Effector memory CD4-positive, alpha-beta T cell (primary cell): Measurements from ENCODE around the gene USP17L26.
"Not testable (repeated sequence)": the region's sequence is repeated elsewhere in the genome, so short reads cannot be mapped to it uniquely, and the experiment has no call there.

Source experiments
- DNase-seq, 3 donors: peaks; one replicate each; pipeline ENCODE4 v3.0.0-alpha.2; 2020
- H3K27ac ChIP-seq: 2 replicates; pipeline ENCODE4 v1.7.0; 2013; ENCODE audit warnings: mild to moderate bottlenecking, low read length, moderate library complexity; ENCODE audit not compliant: insufficient read depth, poor library complexity, severe bottlenecking
- H3K27me3 ChIP-seq: replicated peaks from 2 replicates; pipeline ENCODE4 v1.7.0; 2013; ENCODE audit warnings: mild to moderate bottlenecking, low read length; ENCODE audit not compliant: insufficient read depth, control insufficient read depth, poor library complexity, severe bottlenecking
- H3K36me3 ChIP-seq: 2 replicates; pipeline ENCODE4 v1.7.0; 2013; ENCODE audit warnings: mild to moderate bottlenecking, low read length, moderate library complexity; ENCODE audit not compliant: control insufficient read depth, insufficient read depth
- H3K4me1 ChIP-seq: 2 replicates; pipeline ENCODE4 v1.7.0; 2013; ENCODE audit warnings: low read length, mild to moderate bottlenecking; ENCODE audit not compliant: control insufficient read depth, insufficient read depth, poor library complexity, severe bottlenecking
- H3K4me3 ChIP-seq: 2 replicates; pipeline ENCODE4 v1.7.0; 2013; ENCODE audit warnings: low read length, low read depth, mild to moderate bottlenecking; ENCODE audit not compliant: insufficient read depth, poor library complexity, severe bottlenecking
- H3K9me3 ChIP-seq: 2 replicates; pipeline ENCODE4 v1.7.0; 2013; ENCODE audit warnings: mild to moderate bottlenecking, low read length, moderate library complexity; ENCODE audit not compliant: control insufficient read depth
- total RNA-seq, 3 donors: gene quantifications; one replicate each; lab custom pipeline; 2026; lab: John Stamatoyannopoulos, UW

Gene USP17L26, protein sequence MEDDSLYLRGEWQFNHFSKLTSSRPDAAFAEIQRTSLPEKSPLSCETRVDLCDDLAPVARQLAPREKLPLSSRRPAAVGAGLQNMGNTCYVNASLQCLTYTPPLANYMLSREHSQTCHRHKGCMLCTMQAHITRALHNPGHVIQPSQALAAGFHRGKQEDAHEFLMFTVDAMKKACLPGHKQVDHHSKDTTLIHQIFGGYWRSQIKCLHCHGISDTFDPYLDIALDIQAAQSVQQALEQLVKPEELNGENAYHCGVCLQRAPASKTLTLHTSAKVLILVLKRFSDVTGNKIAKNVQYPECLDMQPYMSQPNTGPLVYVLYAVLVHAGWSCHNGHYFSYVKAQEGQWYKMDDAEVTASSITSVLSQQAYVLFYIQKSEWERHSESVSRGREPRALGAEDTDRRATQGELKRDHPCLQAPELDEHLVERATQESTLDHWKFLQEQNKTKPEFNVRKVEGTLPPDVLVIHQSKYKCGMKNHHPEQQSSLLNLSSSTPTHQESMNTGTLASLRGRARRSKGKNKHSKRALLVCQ
- total RNA-seq, result 0 reads per million in 3 donors

DNA sequence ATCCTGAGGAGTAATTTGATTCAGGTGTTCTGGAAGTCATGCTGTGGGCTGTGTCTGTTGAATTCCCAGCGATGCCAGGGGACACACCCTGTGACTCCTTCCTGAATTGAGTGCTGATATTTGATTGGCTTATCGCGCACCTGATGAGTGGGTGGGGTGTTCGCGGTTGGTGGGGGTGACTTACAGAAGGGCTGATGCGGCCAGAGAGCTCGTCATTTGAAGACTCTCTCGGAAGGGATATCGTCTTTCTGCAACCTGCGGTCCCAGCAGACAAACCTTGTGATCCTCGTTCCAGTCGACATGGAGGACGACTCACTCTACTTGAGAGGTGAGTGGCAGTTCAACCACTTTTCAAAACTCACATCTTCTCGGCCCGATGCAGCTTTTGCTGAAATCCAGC is at the start of gene USP17L26:
Gene USP17L26 (plus strand): TSS at position 301 of the 400 bp plus-strand sequence. CDS start 0 bp downstream, at position 301.
- H3K4me1 ChIP-seq, H3K36me3 ChIP-seq, DNase-seq, H3K27me3 ChIP-seq, H3K4me3 ChIP-seq, H3K27ac ChIP-seq, H3K9me3 ChIP-seq: not testable (repeated sequence)

DNA sequence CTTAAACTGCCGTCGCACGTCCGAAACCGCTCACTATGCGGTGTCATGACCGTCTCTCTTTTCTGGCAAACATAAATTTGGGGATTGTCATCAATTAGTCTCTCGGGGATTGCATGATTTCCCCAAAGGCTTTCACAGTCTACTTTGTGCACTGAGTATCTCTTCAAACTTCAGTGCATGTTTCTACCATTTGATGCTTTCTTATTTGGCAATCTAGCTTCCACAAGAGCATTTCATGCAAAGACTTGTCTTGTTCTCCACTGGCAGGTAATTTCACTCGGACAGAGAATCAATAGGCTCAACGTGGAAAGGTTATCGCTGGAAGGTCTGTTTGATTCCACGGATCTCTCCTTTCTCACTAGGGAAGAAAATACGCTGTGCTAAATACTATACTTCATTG is 10.3 kb upstream of the USP17L26 start:
- not testable (repeated sequence) for H3K27ac ChIP-seq, DNase-seq

DNA sequence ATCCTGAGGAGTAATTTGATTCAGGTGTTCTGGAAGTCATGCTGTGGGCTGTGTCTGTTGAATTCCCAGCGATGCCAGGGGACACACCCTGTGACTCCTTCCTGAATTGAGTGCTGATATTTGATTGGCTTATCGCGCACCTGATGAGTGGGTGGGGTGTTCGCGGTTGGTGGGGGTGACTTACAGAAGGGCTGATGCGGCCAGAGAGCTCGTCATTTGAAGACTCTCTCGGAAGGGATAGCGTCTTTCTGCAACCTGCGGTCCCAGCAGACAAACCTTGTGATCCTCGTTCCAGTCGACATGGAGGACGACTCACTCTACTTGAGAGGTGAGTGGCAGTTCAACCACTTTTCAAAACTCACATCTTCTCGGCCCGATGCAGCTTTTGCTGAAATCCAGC is 9.6 kb upstream of the USP17L26 start, which contains the start of gene USP17L24:
Gene USP17L24 (plus strand): TSS at position 301 of the 400 bp plus-strand sequence. CDS start 0 bp downstream, at position 301.
- not testable (repeated sequence) for H3K27me3 ChIP-seq, H3K36me3 ChIP-seq, DNase-seq, H3K4me1 ChIP-seq, H3K4me3 ChIP-seq, H3K27ac ChIP-seq, H3K9me3 ChIP-seq

More for the DNA sequence above, 10.3 kb upstream of the USP17L26 start:
- not testable (repeated sequence) for H3K9me3 ChIP-seq, H3K4me3 ChIP-seq, H3K4me1 ChIP-seq, H3K36me3 ChIP-seq, H3K27me3 ChIP-seq

DNA sequence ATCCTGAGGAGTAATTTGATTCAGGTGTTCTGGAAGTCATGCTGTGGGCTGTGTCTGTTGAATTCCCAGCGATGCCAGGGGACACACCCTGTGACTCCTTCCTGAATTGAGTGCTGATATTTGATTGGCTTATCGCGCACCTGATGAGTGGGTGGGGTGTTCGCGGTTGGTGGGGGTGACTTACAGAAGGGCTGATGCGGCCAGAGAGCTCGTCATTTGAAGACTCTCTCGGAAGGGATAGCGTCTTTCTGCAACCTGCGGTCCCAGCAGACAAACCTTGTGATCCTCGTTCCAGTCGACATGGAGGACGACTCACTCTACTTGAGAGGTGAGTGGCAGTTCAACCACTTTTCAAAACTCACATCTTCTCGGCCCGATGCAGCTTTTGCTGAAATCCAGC is 4.8 kb upstream of the USP17L26 start, which contains the start of gene USP17L25:
Gene USP17L25 (plus strand): TSS at position 301 of the 400 bp plus-strand sequence. CDS start 0 bp downstream, at position 301.
- DNase-seq, H3K27ac ChIP-seq, H3K4me3 ChIP-seq, H3K27me3 ChIP-seq, H3K9me3 ChIP-seq, H3K36me3 ChIP-seq, H3K4me1 ChIP-seq: not testable (repeated sequence)

DNA sequence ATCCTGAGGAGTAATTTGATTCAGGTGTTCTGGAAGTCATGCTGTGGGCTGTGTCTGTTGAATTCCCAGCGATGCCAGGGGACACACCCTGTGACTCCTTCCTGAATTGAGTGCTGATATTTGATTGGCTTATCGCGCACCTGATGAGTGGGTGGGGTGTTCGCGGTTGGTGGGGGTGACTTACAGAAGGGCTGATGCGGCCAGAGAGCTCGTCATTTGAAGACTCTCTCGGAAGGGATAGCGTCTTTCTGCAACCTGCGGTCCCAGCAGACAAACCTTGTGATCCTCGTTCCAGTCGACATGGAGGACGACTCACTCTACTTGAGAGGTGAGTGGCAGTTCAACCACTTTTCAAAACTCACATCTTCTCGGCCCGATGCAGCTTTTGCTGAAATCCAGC is 4.6 kb downstream of the USP17L26 start, which contains the start of gene USP17L5:
Gene USP17L5 (plus strand): TSS at position 301 of the 400 bp plus-strand sequence. CDS start 0 bp downstream, at position 301.
- DNase-seq, result not testable (repeated sequence)

DNA sequence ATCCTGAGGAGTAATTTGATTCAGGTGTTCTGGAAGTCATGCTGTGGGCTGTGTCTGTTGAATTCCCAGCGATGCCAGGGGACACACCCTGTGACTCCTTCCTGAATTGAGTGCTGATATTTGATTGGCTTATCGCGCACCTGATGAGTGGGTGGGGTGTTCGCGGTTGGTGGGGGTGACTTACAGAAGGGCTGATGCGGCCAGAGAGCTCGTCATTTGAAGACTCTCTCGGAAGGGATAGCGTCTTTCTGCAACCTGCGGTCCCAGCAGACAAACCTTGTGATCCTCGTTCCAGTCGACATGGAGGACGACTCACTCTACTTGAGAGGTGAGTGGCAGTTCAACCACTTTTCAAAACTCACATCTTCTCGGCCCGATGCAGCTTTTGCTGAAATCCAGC is 9.4 kb downstream of the USP17L26 start, which contains the start of gene USP17L27:
Gene USP17L27 (plus strand): TSS at position 301 of the 400 bp plus-strand sequence. CDS start 0 bp downstream, at position 301.
- not testable (repeated sequence) for H3K9me3 ChIP-seq, H3K36me3 ChIP-seq, DNase-seq, H3K4me3 ChIP-seq, H3K27me3 ChIP-seq, H3K4me1 ChIP-seq, H3K27ac ChIP-seq

More for the DNA sequence above, 4.6 kb downstream of the USP17L26 start, which contains the start of gene USP17L5:
- H3K27me3 ChIP-seq, H3K9me3 ChIP-seq, H3K27ac ChIP-seq, H3K36me3 ChIP-seq, H3K4me1 ChIP-seq, H3K4me3 ChIP-seq: not testable (repeated sequence)

DNA sequence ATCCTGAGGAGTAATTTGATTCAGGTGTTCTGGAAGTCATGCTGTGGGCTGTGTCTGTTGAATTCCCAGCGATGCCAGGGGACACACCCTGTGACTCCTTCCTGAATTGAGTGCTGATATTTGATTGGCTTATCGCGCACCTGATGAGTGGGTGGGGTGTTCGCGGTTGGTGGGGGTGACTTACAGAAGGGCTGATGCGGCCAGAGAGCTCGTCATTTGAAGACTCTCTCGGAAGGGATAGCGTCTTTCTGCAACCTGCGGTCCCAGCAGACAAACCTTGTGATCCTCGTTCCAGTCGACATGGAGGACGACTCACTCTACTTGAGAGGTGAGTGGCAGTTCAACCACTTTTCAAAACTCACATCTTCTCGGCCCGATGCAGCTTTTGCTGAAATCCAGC is 14.1 kb downstream of the USP17L26 start, which contains the start of gene USP17L28:
Gene USP17L28 (plus strand): TSS at position 301 of the 400 bp plus-strand sequence. CDS start 0 bp downstream, at position 301.
- not testable (repeated sequence) for H3K4me1 ChIP-seq, H3K36me3 ChIP-seq, H3K27me3 ChIP-seq, DNase-seq, H3K4me3 ChIP-seq, H3K27ac ChIP-seq, H3K9me3 ChIP-seq

DNA sequence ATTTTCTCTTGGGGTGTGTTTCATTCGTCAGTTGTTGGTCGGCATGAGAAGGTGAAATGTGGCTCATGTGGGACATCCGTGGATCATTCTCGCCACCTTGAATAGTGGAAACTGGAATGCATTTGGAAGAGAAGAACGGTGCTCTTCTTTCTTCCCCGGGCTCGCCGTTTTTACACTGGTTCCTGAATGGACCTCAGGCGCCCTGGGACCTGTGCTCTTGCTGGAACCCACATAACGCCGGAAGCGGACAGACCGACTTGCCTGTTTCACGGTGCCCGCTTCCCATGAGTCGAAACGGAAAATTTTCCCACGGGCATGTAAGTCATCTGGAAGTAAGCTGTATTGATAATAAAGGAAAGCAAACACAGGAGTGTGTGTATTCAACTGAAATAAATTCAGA is 16.4 kb downstream of the USP17L26 start:
- not testable (repeated sequence) for H3K27me3 ChIP-seq, DNase-seq, H3K4me1 ChIP-seq, H3K27ac ChIP-seq, H3K9me3 ChIP-seq, H3K4me3 ChIP-seq, H3K36me3 ChIP-seq

DNA sequence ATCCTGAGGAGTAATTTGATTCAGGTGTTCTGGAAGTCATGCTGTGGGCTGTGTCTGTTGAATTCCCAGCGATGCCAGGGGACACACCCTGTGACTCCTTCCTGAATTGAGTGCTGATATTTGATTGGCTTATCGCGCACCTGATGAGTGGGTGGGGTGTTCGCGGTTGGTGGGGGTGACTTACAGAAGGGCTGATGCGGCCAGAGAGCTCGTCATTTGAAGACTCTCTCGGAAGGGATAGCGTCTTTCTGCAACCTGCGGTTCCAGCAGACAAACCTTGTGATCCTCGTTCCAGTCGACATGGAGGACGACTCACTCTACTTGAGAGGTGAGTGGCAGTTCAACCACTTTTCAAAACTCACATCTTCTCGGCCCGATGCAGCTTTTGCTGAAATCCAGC is 18.9 kb downstream of the USP17L26 start, which contains the start of gene USP17L29:
Gene USP17L29 (plus strand): TSS at position 301 of the 400 bp plus-strand sequence. CDS start 0 bp downstream, at position 301.
- H3K27me3 ChIP-seq, H3K9me3 ChIP-seq, H3K4me3 ChIP-seq, H3K36me3 ChIP-seq, H3K27ac ChIP-seq, DNase-seq, H3K4me1 ChIP-seq: not testable (repeated sequence)

DNA sequence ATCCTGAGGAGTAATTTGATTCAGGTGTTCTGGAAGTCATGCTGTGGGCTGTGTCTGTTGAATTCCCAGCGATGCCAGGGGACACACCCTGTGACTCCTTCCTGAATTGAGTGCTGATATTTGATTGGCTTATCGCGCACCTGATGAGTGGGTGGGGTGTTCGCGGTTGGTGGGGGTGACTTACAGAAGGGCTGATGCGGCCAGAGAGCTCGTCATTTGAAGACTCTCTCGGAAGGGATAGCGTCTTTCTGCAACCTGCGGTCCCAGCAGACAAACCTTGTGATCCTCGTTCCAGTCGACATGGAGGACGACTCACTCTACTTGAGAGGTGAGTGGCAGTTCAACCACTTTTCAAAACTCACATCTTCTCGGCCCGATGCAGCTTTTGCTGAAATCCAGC is 28.4 kb downstream of the USP17L26 start, which contains the start of gene USP17L30:
Gene USP17L30 (plus strand): TSS at position 301 of the 400 bp plus-strand sequence. CDS start 0 bp downstream, at position 301.
- not testable (repeated sequence) for H3K36me3 ChIP-seq, H3K4me1 ChIP-seq, DNase-seq, H3K4me3 ChIP-seq, H3K27me3 ChIP-seq, H3K27ac ChIP-seq, H3K9me3 ChIP-seq
